OCI-LY1 (cell line): ENCODE measurements around the gene HOXD9.

ENCODE experiments used
- H2AFZ ChIP-seq: fragments of 200-600 bp; sonication (generic), shearing (Covaris generic); 2 replicates; pipeline ENCODE4 v1.6.0; 2014; ENCODE audit warnings: antibody characterized with exemption, mild to moderate bottlenecking, low read length
- H3F3A ChIP-seq: fragments of 200-600 bp; sonication (generic), shearing (Covaris generic); 2 replicates; pipeline ENCODE4 v1.6.0; 2014; ENCODE audit warnings: mild to moderate bottlenecking, antibody characterized with exemption, low read length, moderate library complexity; ENCODE audit not compliant: insufficient read depth
- H3K27ac ChIP-seq: fragments of 200-600 bp; sonication (generic); 2 replicates; pipeline ENCODE4 v1.5.1; 2014; ENCODE audit warnings: low read length, mixed run types, mild to moderate bottlenecking, low read depth; ENCODE audit not compliant: poor library complexity, severe bottlenecking
- H3K27me3 ChIP-seq: fragments of 200-600 bp; sonication (generic); 2 replicates; pipeline ENCODE4 v1.6.0; 2014; ENCODE audit warnings: antibody characterized with exemption, mild to moderate bottlenecking, low read length, moderate library complexity; ENCODE audit not compliant: insufficient read depth
- H3K36me3 ChIP-seq: fragments of 200-600 bp; sonication (generic); 2 replicates; pipeline ENCODE4 v1.6.1; 2014; ENCODE audit warnings: mild to moderate bottlenecking, antibody characterized with exemption, low read length, moderate library complexity, mixed read lengths; ENCODE audit not compliant: insufficient read depth
- H3K4me1 ChIP-seq: fragments of 200-600 bp; sonication (generic); 2 replicates; pipeline ENCODE4 v1.5.1; 2014; ENCODE audit warnings: mild to moderate bottlenecking, low read length, moderate library complexity; ENCODE audit not compliant: insufficient read depth, severe bottlenecking
- H3K4me2 ChIP-seq: fragments of 200-600 bp; sonication (generic), shearing (Covaris generic); 2 replicates; pipeline ENCODE4 v1.6.1; 2014; ENCODE audit warnings: low read length
- H3K4me3 ChIP-seq: fragments of 200-600 bp; sonication (generic); 2 replicates; pipeline ENCODE4 v1.5.1; 2014; ENCODE audit warnings: low read length, low read depth, mild to moderate bottlenecking, mixed read lengths; ENCODE audit not compliant: poor library complexity, severe bottlenecking
- H3K79me2 ChIP-seq: fragments of 200-600 bp; shearing (Covaris generic); 2 replicates; pipeline ENCODE4 v1.6.1; 2016; ENCODE audit warnings: mixed run types, low read length, mixed read lengths; ENCODE audit not compliant: insufficient read depth
- H3K9ac ChIP-seq: fragments of 200-600 bp; sonication (generic), shearing (Covaris generic); 2 replicates; pipeline ENCODE4 v1.6.1; 2014; ENCODE audit warnings: mild to moderate bottlenecking, low read length, mixed read lengths
- H3K9me2 ChIP-seq: fragments of 200-600 bp; sonication (generic), shearing (Covaris generic); 2 replicates; pipeline ENCODE4 v1.6.1; 2014; ENCODE audit warnings: low read depth, mild to moderate bottlenecking, low read length, mixed read lengths
- H3K9me3 ChIP-seq: fragments of 200-600 bp; shearing (Covaris generic); 2 replicates; pipeline ENCODE4 v1.6.1; 2014; ENCODE audit warnings: low read length, mixed read lengths
- H4K20me1 ChIP-seq: fragments of 200-600 bp; sonication (generic), shearing (Covaris generic); 2 replicates; pipeline ENCODE4 v1.6.0; 2016; ENCODE audit warnings: mild to moderate bottlenecking, low read length; ENCODE audit not compliant: insufficient read depth
- EZH2 ChIP-seq: fragments of 200-600 bp; sonication (generic), shearing (Covaris generic); IDR thresholded peaks from 2 replicates; pipeline ENCODE4 v1.8.0; 2017; ENCODE audit warnings: borderline replicate concordance, mixed run types, mild to moderate bottlenecking, antibody characterized with exemption, low read length, moderate library complexity, mixed read lengths
- TF ChIP-seq, protein P1 (sequence below): fragments of 200-600 bp; sonication (generic), shearing (Covaris generic); IDR thresholded peaks from 2 replicates; pipeline ENCODE4 v1.5.1; 2017; ENCODE audit warnings: mild to moderate bottlenecking, antibody characterized with exemption, low read length, moderate library complexity, mixed read lengths

HOXD9 gene

DNA sequence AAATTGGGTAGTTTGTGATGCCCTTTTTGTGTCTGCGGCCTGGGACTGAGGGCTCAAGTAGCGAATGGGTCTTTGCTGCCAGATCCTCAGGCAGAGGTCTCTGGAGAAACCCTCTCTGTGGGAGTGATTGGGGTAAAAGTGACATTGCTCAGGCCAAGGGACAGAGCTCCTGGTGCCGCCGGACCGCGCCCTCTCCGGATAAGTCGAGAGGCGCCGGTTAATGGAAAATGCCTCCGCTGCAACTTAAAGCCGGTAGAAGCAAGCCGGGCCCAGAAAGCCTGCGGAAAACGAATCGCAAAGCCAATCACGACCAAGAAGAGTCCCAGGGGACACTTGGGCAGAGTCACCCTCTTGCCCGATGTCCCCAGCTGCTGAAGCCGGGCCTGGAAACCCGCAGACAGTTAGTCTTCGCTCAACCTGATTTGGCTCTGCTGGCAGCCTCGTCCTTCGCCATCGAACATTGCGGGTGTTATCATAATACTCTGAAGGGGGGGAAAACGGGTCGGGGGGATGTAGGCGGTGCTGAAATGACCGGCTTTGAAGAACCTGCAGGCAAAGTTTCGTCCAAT, 23.3 kb upstream of the HOXD9 start:
- H3F3A ChIP-seq = no peaks in the 10 kb centered on the region
- no peaks in the 10 kb centered on the region for H3K36me3 ChIP-seq
- H3K4me2 ChIP-seq = no peak overlapping the region
- H3K4me3 ChIP-seq = no peak overlapping the region
- no peak overlapping the region for H3K9ac ChIP-seq
- H4K20me1 ChIP-seq = no peaks in the 10 kb centered on the region
- TF ChIP-seq, protein P1, sequence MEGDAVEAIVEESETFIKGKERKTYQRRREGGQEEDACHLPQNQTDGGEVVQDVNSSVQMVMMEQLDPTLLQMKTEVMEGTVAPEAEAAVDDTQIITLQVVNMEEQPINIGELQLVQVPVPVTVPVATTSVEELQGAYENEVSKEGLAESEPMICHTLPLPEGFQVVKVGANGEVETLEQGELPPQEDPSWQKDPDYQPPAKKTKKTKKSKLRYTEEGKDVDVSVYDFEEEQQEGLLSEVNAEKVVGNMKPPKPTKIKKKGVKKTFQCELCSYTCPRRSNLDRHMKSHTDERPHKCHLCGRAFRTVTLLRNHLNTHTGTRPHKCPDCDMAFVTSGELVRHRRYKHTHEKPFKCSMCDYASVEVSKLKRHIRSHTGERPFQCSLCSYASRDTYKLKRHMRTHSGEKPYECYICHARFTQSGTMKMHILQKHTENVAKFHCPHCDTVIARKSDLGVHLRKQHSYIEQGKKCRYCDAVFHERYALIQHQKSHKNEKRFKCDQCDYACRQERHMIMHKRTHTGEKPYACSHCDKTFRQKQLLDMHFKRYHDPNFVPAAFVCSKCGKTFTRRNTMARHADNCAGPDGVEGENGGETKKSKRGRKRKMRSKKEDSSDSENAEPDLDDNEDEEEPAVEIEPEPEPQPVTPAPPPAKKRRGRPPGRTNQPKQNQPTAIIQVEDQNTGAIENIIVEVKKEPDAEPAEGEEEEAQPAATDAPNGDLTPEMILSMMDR = no peak
- TF ChIP-seq EZH2 = no peak
- peaks cover 12% of the 10 kb centered on the region for H3K4me1 ChIP-seq
- H3K27ac ChIP-seq = no peak overlapping the region
- H3K79me2 ChIP-seq = no peaks in the 10 kb centered on the region
- H3K9me2 ChIP-seq = no peaks in the 10 kb centered on the region
- H3K27me3 ChIP-seq = no peaks in the 10 kb centered on the region
- H2AFZ ChIP-seq = no peak overlapping the region
- no peaks in the 10 kb centered on the region for H3K9me3 ChIP-seq

DNA sequence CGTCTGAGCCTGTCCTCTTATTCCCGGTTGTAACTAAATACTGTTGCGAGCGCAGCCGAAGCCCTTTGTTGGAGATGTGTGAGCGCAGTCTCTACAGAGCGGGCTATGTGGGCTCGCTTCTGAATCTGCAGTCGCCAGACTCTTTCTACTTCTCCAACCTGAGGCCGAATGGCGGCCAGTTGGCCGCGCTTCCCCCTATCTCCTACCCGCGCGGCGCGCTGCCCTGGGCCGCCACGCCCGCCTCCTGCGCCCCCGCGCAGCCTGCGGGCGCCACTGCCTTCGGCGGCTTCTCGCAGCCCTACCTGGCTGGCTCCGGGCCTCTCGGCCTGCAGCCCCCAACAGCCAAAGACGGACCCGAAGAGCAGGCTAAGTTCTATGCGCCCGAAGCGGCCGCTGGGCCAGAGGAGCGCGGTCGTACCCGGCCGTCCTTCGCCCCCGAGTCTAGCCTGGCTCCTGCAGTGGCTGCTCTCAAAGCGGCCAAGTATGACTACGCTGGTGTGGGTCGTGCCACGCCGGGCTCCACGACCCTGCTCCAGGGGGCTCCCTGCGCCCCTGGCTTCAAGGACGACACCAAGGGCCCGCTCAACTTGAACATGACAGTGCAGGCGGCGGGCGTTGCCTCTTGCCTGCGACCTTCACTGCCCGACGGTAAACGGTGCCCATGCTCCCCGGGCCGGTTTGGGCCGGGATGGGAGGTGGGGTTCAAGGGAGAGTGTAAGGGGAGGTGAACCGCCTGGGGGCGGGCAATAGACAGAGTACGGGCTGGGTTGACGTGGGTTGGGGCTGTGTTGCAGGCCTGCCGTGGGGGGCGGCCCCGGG, 22.6 kb upstream of the HOXD9 start, which contains the start of gene HOXD12:
Gene HOXD12, plus strand, starts transcription at position 68 of the 819 bp plus-strand sequence. Its CDS starts 7 bp downstream, at position 75.
- Histone ChIP-seq H3F3A (no peaks in the 10 kb centered on the region), H3K9me3 (no peaks in the 10 kb centered on the region), H3K4me1 (peaks cover 12% of the 10 kb centered on the region), H4K20me1 (no peaks in the 10 kb centered on the region), H3K27ac (no peak within 1 kb of the TSS), H3K79me2 (no peaks in the 10 kb centered on the region), H3K4me2 (no peak within 1 kb of the TSS), H3K9ac (no peak within 1 kb of the TSS), H3K9me2 (no peaks in the 10 kb centered on the region), H3K36me3 (no peaks in the 10 kb centered on the region), H2AFZ (no peak within 1 kb of the TSS), H3K4me3 (no peak within 1 kb of the TSS), H3K27me3 (no peaks in the 10 kb centered on the region)
- TF ChIP-seq, protein P1 = no peak
- no peak for TF ChIP-seq EZH2

DNA sequence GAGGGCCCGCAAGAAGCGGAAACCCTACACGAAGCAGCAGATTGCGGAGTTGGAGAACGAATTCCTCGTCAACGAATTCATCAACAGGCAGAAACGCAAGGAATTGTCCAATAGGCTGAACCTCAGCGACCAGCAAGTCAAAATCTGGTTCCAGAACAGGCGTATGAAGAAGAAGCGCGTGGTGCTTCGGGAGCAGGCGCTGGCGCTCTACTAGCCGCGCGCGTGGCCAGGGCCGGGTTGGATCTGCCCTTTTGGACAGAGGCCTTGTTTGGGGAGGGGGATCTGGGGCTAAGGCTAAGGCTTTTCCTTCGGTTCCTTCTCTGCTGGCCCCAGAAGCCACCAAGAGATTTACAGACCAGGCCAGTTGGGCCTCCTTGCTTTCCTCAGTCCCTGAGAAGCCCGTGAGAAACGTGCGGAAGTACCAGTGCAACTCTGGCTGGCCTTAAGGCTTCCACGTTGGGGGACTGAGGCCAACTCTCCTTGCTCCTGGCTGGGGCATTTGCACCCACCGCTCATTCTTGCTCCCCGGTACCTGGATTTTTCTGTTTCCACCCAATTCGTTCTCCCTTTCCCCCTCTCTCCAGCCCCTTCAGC, 21.9 kb upstream of the HOXD9 start:
- H3K27me3 ChIP-seq = no peaks in the 10 kb centered on the region
- H2AFZ ChIP-seq = no peak overlapping the region
- TF ChIP-seq EZH2 = no peak
- TF ChIP-seq, protein P1 = no peak
- H3K36me3 ChIP-seq = no peaks in the 10 kb centered on the region
- H3K9ac ChIP-seq = no peak overlapping the region
- no peaks in the 10 kb centered on the region for H3K9me2 ChIP-seq
- H3K27ac ChIP-seq = no peak overlapping the region
- H3K4me1 ChIP-seq = peaks cover 12% of the 10 kb centered on the region
- no peaks in the 10 kb centered on the region for H4K20me1 ChIP-seq
- no peak overlapping the region for H3K4me3 ChIP-seq
- H3K79me2 ChIP-seq = no peaks in the 10 kb centered on the region
- no peaks in the 10 kb centered on the region for H3F3A ChIP-seq
- H3K9me3 ChIP-seq = no peaks in the 10 kb centered on the region
- no peak overlapping the region for H3K4me2 ChIP-seq
